Measurements from ENCODE around the gene CDC42BPG. TPM values are rescaled to one million over a fixed set of nuclear protein-coding genes. Genes with fewer than 3 reads are reported as not detected.

CDC42BPG gene
- total RNA-seq, 2 experiments from 2014 or later, result 0.31 to 0.61 TPM

DNA sequence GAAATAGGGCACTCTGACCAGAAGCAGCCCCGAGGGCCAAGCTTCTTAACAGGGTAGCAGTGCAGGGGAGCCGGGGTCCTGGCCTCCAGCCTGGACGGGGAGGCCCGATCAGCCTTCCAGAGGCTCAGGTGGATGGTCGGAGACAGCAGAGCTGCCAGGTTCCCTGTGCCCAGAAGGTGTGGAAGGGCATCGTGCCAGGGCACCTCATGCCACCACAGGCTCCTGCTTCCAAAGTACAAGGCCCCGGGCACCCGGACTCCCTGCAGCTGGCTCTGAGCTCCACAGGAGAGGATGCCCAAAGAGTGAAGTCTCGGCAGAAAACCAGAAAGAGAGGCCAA lies 19.7 kb upstream of the CDC42BPG start:
- Mint-ChIP-seq H3K9me3 (peaks cover 11% of the 10 kb centered on the region), H3K27me3 (no peaks in the 10 kb centered on the region), H3K27ac (peak overlapping the region; percentile 95), H3K4me3 (peak overlapping the region; percentile 66), H3K36me3 (ENCODE audit: low read depth) (peaks cover 34% of the 10 kb centered on the region), H3K4me1 (ENCODE audit: low read depth) (peaks cover 91% of the 10 kb centered on the region)
- ATAC-seq (no peak), DNase-seq (no peak)
- ChIA-PET CTCF (interaction anchor here (1.2 to 28.9 kb wide), 4 partner anchors 11 to 250 kb away, joined by 3 to 1168 read pairs (median 160); partner anchors contain the start of genes ARL2, CDC42BPG and EHD1), POLR2A (interaction anchor here (0.9 to 26.2 kb wide), 4 partner anchors 11 to 258 kb away, joined by 3 to 768 read pairs (median 162); partner anchors contain the start of genes CDC42BPG, EHD1, FAU and MRPL49)
- TF ChIP-seq CTCF (IDR thresholded peaks at IDR 0.05), result no peak
- intact Hi-C loops (cut with micrococcal nuclease), result no loop called here

- H3K27ac Mint-ChIP-seq, result peak overlapping the region; percentile 95
- peaks cover 91% of the 10 kb centered on the region for H3K4me1 Mint-ChIP-seq (ENCODE audit: low read depth)
- intact Hi-C loops (cut with micrococcal nuclease), result no loop called here
- DNase-seq, result peak; percentile 11
- CTCF ChIA-PET, result interaction anchor here (1.2 to 28.9 kb wide), 4 partner anchors 11 to 250 kb away, joined by 3 to 1168 read pairs (median 160); partner anchors contain the start of genes ARL2, CDC42BPG and EHD1
- POLR2A ChIA-PET, result interaction anchor here (0.7 to 26.2 kb wide), 4 partner anchors 10 to 120 kb away, joined by 3 to 768 read pairs (median 162); partner anchors contain the start of genes CDC42BPG and EHD1
- peak overlapping the region; percentile 66 for H3K4me3 Mint-ChIP-seq
- no peaks in the 10 kb centered on the region for H3K27me3 Mint-ChIP-seq
- ATAC-seq, result no peak
- TF ChIP-seq CTCF (IDR thresholded peaks at IDR 0.05), result no peak
- peaks cover 38% of the 10 kb centered on the region for H3K36me3 Mint-ChIP-seq (ENCODE audit: low read depth)
- H3K9me3 Mint-ChIP-seq, result peaks cover 11% of the 10 kb centered on the region
Measured at GRCh38 chr11:64863391-64864060, 19.1 kb upstream of the CDC42BPG start.

GRCh38 chr11:64862987-64863390 lies 18.5 kb upstream of the CDC42BPG start:
- peaks cover 37% of the 10 kb centered on the region for H3K36me3 Mint-ChIP-seq (ENCODE audit: low read depth)
- intact Hi-C loops (cut with micrococcal nuclease), result no loop called here
- H3K4me1 Mint-ChIP-seq (ENCODE audit: low read depth), result peaks cover 89% of the 10 kb centered on the region
- no peaks in the 10 kb centered on the region for H3K27me3 Mint-ChIP-seq
- H3K4me3 Mint-ChIP-seq, result peak overlapping the region; percentile 66
- peaks cover 11% of the 10 kb centered on the region for H3K9me3 Mint-ChIP-seq
- POLR2A ChIA-PET, result interaction anchor here (0.7 to 26.2 kb wide), 3 partner anchors 10 to 81 kb away, joined by 3 to 768 read pairs (median 320); partner anchors contain the start of genes CDC42BPG and EHD1
- TF ChIP-seq CTCF (IDR thresholded peaks at IDR 0.05), result no peak
- CTCF ChIA-PET, result interaction anchor here (13.5 to 28.9 kb wide), 2 partner anchors 10 to 23 kb away, joined by 316 to 1168 read pairs; partner anchors contain the start of genes CDC42BPG and EHD1
- peak overlapping the region; percentile 95 for H3K27ac Mint-ChIP-seq
- no peak for DNase-seq
- ATAC-seq, result no peak

DNA sequence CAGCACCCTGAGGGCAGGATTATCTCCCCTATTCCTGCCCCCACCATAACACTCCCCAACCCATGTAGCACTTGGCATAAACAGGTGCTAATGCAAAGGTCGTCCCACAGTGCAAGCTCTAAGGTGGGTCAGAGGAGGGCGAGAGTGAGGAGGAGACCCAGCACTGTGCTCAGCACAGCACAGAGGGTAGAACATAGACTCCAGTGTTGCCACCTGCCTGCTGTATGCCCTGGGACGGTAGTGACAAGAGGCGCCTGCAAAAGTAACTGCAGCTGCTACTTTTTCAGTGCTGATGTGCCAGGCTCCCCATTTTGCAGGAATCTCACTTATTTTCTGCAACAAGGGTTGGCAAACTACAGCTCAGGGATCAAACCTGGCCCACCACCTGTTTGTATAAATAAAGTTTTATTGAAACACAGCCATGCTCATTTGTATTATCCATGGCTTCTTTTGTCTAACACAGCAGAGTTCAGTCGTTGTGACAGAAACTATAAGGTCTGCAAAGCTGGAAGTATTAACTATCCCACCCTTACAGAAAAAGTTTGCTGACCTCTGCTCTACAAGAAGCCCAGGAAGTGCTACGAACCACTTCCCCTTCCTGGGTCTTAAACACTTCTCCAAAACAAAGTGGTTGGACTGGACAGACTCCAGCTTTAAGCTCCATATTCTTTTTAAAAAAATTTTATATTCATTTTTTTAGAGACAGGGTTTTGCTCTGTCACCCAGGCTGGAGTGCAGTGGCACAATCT lies 16.9 kb upstream of the CDC42BPG start:
- no peak for TF ChIP-seq CTCF (IDR thresholded peaks at IDR 0.05)
- Mint-ChIP-seq H3K9me3 (peaks cover 7% of the 10 kb centered on the region), H3K4me3 (peak overlapping the region; percentile 70), H3K36me3 (ENCODE audit: low read depth) (peaks cover 38% of the 10 kb centered on the region), H3K27ac (peak overlapping the region; percentile 87), H3K27me3 (no peaks in the 10 kb centered on the region), H3K4me1 (ENCODE audit: low read depth) (peaks cover 89% of the 10 kb centered on the region)
- DNase-seq (no peak), ATAC-seq (no peak)
- intact Hi-C loops (cut with micrococcal nuclease), result no loop called here
- ChIA-PET CTCF (interaction anchor here (1.2 to 28.9 kb wide), 4 partner anchors 3 to 93 kb away, joined by 3 to 1168 read pairs (median 316); partner anchors contain the start of genes CDC42BPG and EHD1), POLR2A (interaction anchor here (0.9 to 26.2 kb wide), 4 partner anchors 2 to 95 kb away, joined by 3 to 768 read pairs (median 320); partner anchors contain the start of genes CDC42BPG and EHD1)
